SK-N-MC (cell line): ENCODE results near the gene TRIM41.

ENCODE experiments used
- EZH2 ChIP-seq: fragments of 200-600 bp; sonication (generic); IDR thresholded peaks from one replicate; pipeline ENCODE4 v1.6.1; 2017; ENCODE audit warnings: antibody characterized with exemption
- FOXP2 ChIP-seq: optimal IDR thresholded peaks from 2 replicates; pipeline ENCODE3; 2011; ENCODE audit warnings: mild to moderate bottlenecking, moderate library complexity; ENCODE audit not compliant: insufficient read depth; ENCODE audit errors: extremely low read length, control extremely low read depth
- POLR2AphosphoS5 ChIP-seq: IDR thresholded peaks from 2 replicates; pipeline ENCODE4 v1.6.1; 2012; ENCODE audit warnings: mild to moderate bottlenecking, low read depth, low read length, borderline replicate concordance

GRCh38 chr5:181215997-181216989 is 6.8 kb upstream of the TRIM41 start:
- TF ChIP-seq POLR2AphosphoS5 = no peak
- TF ChIP-seq EZH2 = no peak
- TF ChIP-seq FOXP2 = no peak
